ENCODE measurements around the gene ARHGEF39.
"Not testable (repeated sequence)": the region's sequence is repeated elsewhere in the genome, so short reads cannot be mapped to it uniquely, and the experiment has no call there.

Gene ARHGEF39

DNA sequence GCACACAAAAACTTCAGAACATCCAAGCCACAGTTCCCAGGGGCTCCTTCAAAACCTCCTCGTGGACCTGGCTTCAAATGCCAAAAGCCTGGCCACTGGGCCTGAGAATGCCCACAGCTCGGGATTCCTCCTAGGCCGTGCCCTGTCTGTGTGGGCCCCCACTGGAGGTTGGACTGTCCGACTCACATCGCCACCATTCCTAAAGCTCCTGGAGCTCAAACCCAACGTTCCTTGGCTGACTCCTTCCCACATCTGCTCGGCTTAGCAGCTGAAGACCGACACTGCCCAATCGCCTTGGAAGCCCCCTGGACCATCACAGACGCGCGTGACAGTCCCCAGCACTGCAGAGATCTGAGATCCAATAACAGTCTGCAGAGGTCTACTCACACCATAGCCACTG is 21.9 kb downstream of the ARHGEF39 start:
- H3K23ac ChIP-seq (ENCODE audit: low read length), result no peak overlapping the region
- H3K4ac ChIP-seq (ENCODE audit: low read depth, low read length), result no peak overlapping the region
- no peak overlapping the region for H3K4me2 ChIP-seq (ENCODE audit: low read length)
- H3K27ac ChIP-seq (ENCODE audit: low read depth, low read length), result no peak overlapping the region
- H4K8ac ChIP-seq (ENCODE audit: low read depth, low read length), result no peak overlapping the region
- no peak overlapping the region for H2BK120ac ChIP-seq (ENCODE audit: low read depth, low read length)
- H3K4me3 ChIP-seq (ENCODE audit: low read length), result no peak overlapping the region
- no peaks in the 10 kb centered on the region for H3K79me2 ChIP-seq (ENCODE audit: control insufficient read depth, insufficient read depth, low read length)
- no peaks in the 10 kb centered on the region for H3K79me1 ChIP-seq (ENCODE audit: low read length)
- no peak overlapping the region for H3K56ac ChIP-seq (ENCODE audit: low read length)
- no peak overlapping the region for H4K5ac ChIP-seq (ENCODE audit: low read length)
- no peak overlapping the region for H3K9ac ChIP-seq (ENCODE audit: low read length)
- no peak overlapping the region for H2AK5ac ChIP-seq (ENCODE audit: low read length)
- no peak overlapping the region for H2BK15ac ChIP-seq (replicated peaks; ENCODE audit: low read depth)
- no peak overlapping the region for H2BK5ac ChIP-seq (ENCODE audit: low read length)
- H3K18ac ChIP-seq (ENCODE audit: low read length), result no peak overlapping the region
- no peaks in the 10 kb centered on the region for H3K27me3 ChIP-seq (ENCODE audit: insufficient read depth, low read length, poor library complexity)
- WGBS (ENCODE audit: extremely low coverage, insufficient coverage, low lambda C conversion rate), result no CpG with 5 or more reads among the region's 12 CpGs
- no peaks in the 10 kb centered on the region for H3K36me3 ChIP-seq (ENCODE audit: control insufficient read depth, insufficient read depth, low read length)
- H3K4me1 ChIP-seq (ENCODE audit: control insufficient read depth, low read depth, low read length), result no peaks in the 10 kb centered on the region
- no peak for DNase-seq

DNA sequence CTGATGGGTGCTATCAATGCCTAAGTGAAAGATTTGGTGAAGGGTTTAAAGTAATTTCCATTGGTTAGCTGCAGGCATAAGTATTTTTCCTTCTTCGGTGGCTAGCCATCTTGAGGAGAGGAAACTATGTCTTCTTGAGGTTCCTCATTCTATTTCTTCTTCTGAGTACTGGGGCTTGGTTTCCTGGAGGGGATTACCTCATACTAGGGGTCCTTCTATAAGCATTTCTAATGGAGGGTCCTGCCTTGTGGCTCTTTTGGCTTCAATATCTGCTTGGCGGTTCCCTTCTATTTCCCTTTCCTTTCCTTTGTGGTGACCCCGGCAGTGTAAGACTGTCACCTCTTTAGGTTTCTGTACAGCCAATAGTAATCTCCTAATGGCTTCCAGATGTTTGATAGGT is 23.5 kb downstream of the ARHGEF39 start:
- not testable (repeated sequence) for H4K8ac ChIP-seq (ENCODE audit: low read depth, low read length); H2AK5ac ChIP-seq (ENCODE audit: low read length); H3K79me2 ChIP-seq (ENCODE audit: control insufficient read depth, insufficient read depth, low read length); H3K9ac ChIP-seq (ENCODE audit: low read length); H2BK15ac ChIP-seq (replicated peaks; ENCODE audit: low read depth); H3K23ac ChIP-seq (ENCODE audit: low read length); H3K18ac ChIP-seq (ENCODE audit: low read length); H3K4me2 ChIP-seq (ENCODE audit: low read length); H3K4me1 ChIP-seq (ENCODE audit: control insufficient read depth, low read depth, low read length); H3K36me3 ChIP-seq (ENCODE audit: control insufficient read depth, insufficient read depth, low read length); H3K79me1 ChIP-seq (ENCODE audit: low read length); H2BK120ac ChIP-seq (ENCODE audit: low read depth, low read length); DNase-seq; H3K4ac ChIP-seq (ENCODE audit: low read depth, low read length); H3K27ac ChIP-seq (ENCODE audit: low read depth, low read length); H2BK5ac ChIP-seq (ENCODE audit: low read length); H3K56ac ChIP-seq (ENCODE audit: low read length); H4K5ac ChIP-seq (ENCODE audit: low read length); H3K27me3 ChIP-seq (ENCODE audit: insufficient read depth, low read length, poor library complexity); H3K4me3 ChIP-seq (ENCODE audit: low read length)
- no CpG with 5 or more reads among the region's 3 CpGs for WGBS (ENCODE audit: extremely low coverage, insufficient coverage, low lambda C conversion rate)

DNA sequence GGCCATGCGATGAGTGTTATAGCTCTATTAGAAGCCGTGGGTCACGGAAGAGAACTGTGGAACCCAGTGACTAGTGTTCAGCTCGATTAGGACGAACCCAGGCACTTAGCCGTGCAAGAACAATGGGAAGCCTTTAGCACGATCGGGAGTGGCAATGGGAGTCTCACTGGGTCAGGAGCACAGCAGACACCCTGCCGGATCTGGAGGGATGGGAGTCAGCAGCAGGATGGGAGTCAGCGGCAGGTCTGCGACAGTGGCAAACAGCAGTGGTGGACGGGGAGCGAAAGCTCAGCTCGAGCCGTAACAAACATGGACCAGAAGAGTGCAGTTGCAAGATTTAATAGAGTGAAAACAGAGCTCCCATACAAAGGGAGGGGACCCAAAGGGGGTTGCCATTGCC is 24.6 kb downstream of the ARHGEF39 start:
- H2BK15ac ChIP-seq (replicated peaks; ENCODE audit: low read depth), result not testable (repeated sequence)
- WGBS (ENCODE audit: extremely low coverage, insufficient coverage, low lambda C conversion rate), result no CpG with 5 or more reads among the region's 15 CpGs

DNA sequence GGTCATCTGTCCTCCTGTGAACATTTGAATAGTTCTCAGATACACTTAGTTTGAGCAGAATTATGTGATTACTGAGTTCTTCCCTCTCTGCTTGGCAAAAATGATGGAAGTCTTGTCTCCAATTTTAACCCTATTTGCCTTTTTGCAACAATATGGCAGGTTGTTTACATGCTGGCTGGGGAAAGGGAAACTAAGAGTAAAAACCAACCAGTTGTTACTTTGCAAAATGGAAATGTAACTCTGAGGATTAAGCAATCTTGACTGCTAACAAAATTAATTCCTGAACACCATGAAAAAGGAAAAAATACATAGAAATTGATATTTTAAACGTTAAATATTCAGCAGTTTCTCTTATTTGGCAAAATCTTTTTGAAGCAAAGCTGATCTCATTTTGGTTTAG is 25.4 kb downstream of the ARHGEF39 start:
- H3K56ac ChIP-seq (ENCODE audit: low read length), result no peak overlapping the region
- no peak overlapping the region for H2BK120ac ChIP-seq (ENCODE audit: low read depth, low read length)
- H2BK5ac ChIP-seq (ENCODE audit: low read length), result no peak overlapping the region
- H3K79me2 ChIP-seq (ENCODE audit: control insufficient read depth, insufficient read depth, low read length), result no peaks in the 10 kb centered on the region
- H3K23ac ChIP-seq (ENCODE audit: low read length), result no peak overlapping the region
- no peak overlapping the region for H2BK15ac ChIP-seq (replicated peaks; ENCODE audit: low read depth)
- no peaks in the 10 kb centered on the region for H3K79me1 ChIP-seq (ENCODE audit: low read length)
- no peaks in the 10 kb centered on the region for H3K27me3 ChIP-seq (ENCODE audit: insufficient read depth, low read length, poor library complexity)
- H3K4me1 ChIP-seq (ENCODE audit: control insufficient read depth, low read depth, low read length), result no peaks in the 10 kb centered on the region
- H2AK5ac ChIP-seq (ENCODE audit: low read length), result no peak overlapping the region
- H3K4me3 ChIP-seq (ENCODE audit: low read length), result no peak overlapping the region
- no peaks in the 10 kb centered on the region for H3K36me3 ChIP-seq (ENCODE audit: control insufficient read depth, insufficient read depth, low read length)
- WGBS (ENCODE audit: extremely low coverage, insufficient coverage, low lambda C conversion rate), result no CpG with 5 or more reads among the region's 1 CpG
- H3K4ac ChIP-seq (ENCODE audit: low read depth, low read length), result no peak overlapping the region
- DNase-seq, result no peak
- no peak overlapping the region for H3K18ac ChIP-seq (ENCODE audit: low read length)
- no peak overlapping the region for H3K9ac ChIP-seq (ENCODE audit: low read length)
- no peak overlapping the region for H4K5ac ChIP-seq (ENCODE audit: low read length)
- no peak overlapping the region for H3K27ac ChIP-seq (ENCODE audit: low read depth, low read length)
- H3K4me2 ChIP-seq (ENCODE audit: low read length), result no peak overlapping the region
- no peak overlapping the region for H4K8ac ChIP-seq (ENCODE audit: low read depth, low read length)

More for the DNA sequence above, 24.6 kb downstream of the ARHGEF39 start:
- H3K36me3 ChIP-seq (ENCODE audit: control insufficient read depth, insufficient read depth, low read length); H4K8ac ChIP-seq (ENCODE audit: low read depth, low read length); H3K79me1 ChIP-seq (ENCODE audit: low read length); H4K5ac ChIP-seq (ENCODE audit: low read length); H3K4me3 ChIP-seq (ENCODE audit: low read length); DNase-seq; H3K9ac ChIP-seq (ENCODE audit: low read length); H3K23ac ChIP-seq (ENCODE audit: low read length); H2BK120ac ChIP-seq (ENCODE audit: low read depth, low read length); H3K4me1 ChIP-seq (ENCODE audit: control insufficient read depth, low read depth, low read length); H3K27me3 ChIP-seq (ENCODE audit: insufficient read depth, low read length, poor library complexity); H3K79me2 ChIP-seq (ENCODE audit: control insufficient read depth, insufficient read depth, low read length); H3K56ac ChIP-seq (ENCODE audit: low read length); H3K4me2 ChIP-seq (ENCODE audit: low read length); H3K27ac ChIP-seq (ENCODE audit: low read depth, low read length); H3K4ac ChIP-seq (ENCODE audit: low read depth, low read length); H3K18ac ChIP-seq (ENCODE audit: low read length); H2AK5ac ChIP-seq (ENCODE audit: low read length); H2BK5ac ChIP-seq (ENCODE audit: low read length): not testable (repeated sequence)

DNA sequence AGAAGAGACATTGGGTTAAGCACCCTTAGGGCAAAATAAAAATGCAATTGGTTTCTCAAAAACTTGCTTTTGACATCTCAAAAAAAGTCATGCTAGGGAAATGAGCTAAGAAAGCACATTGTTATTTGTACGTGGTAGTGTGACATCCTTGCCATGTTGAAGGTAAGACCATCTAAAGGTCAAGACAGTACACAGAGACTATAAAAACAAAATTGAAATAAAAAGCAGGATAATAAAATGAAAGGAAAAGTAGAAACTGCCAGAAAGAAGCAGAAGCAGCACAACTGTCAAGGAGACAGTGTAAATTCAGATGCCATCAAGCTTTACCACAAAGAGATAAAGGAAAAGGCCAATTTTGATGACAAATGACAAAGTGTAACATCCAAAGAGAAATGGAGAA is 25.8 kb downstream of the ARHGEF39 start:
- H3K27me3 ChIP-seq (ENCODE audit: insufficient read depth, low read length, poor library complexity); H4K8ac ChIP-seq (ENCODE audit: low read depth, low read length); H3K27ac ChIP-seq (ENCODE audit: low read depth, low read length); H4K5ac ChIP-seq (ENCODE audit: low read length); H3K36me3 ChIP-seq (ENCODE audit: control insufficient read depth, insufficient read depth, low read length); H3K23ac ChIP-seq (ENCODE audit: low read length); DNase-seq; H3K4me2 ChIP-seq (ENCODE audit: low read length); H2BK120ac ChIP-seq (ENCODE audit: low read depth, low read length); H3K4ac ChIP-seq (ENCODE audit: low read depth, low read length); H2BK15ac ChIP-seq (replicated peaks; ENCODE audit: low read depth); H3K4me3 ChIP-seq (ENCODE audit: low read length); H3K4me1 ChIP-seq (ENCODE audit: control insufficient read depth, low read depth, low read length); H3K79me1 ChIP-seq (ENCODE audit: low read length); H3K9ac ChIP-seq (ENCODE audit: low read length); H3K18ac ChIP-seq (ENCODE audit: low read length); H2AK5ac ChIP-seq (ENCODE audit: low read length); H2BK5ac ChIP-seq (ENCODE audit: low read length); H3K79me2 ChIP-seq (ENCODE audit: control insufficient read depth, insufficient read depth, low read length); H3K56ac ChIP-seq (ENCODE audit: low read length): not testable (repeated sequence)
- WGBS (ENCODE audit: extremely low coverage, insufficient coverage, low lambda C conversion rate), result no CpG with 5 or more reads among the region's 1 CpG

DNA sequence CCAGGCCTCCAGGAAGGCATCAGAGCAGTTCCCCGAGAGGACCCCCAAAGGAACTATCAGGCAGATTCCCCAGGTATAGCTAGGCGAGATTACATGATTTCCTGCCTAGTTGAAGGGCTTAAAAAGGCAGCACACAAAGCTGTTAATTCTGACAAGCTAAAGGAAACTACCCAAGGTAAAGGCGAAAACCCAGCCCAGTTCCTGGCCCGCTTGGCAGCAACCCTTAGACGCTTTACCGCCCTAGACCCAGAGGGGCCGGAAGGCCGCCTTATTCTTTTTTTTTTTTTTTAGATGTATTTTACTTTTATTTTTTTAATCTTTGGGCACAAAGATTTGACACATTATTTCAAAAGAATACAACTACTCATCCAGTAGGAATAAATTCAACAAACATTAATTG is 26.2 kb downstream of the ARHGEF39 start:
- H3K4me1 ChIP-seq (ENCODE audit: control insufficient read depth, low read depth, low read length); H4K8ac ChIP-seq (ENCODE audit: low read depth, low read length); H2BK15ac ChIP-seq (replicated peaks; ENCODE audit: low read depth); DNase-seq; H2BK5ac ChIP-seq (ENCODE audit: low read length); H3K56ac ChIP-seq (ENCODE audit: low read length); H3K79me2 ChIP-seq (ENCODE audit: control insufficient read depth, insufficient read depth, low read length); H2AK5ac ChIP-seq (ENCODE audit: low read length); H3K23ac ChIP-seq (ENCODE audit: low read length); H2BK120ac ChIP-seq (ENCODE audit: low read depth, low read length); H3K4me3 ChIP-seq (ENCODE audit: low read length); H3K18ac ChIP-seq (ENCODE audit: low read length); H3K27me3 ChIP-seq (ENCODE audit: insufficient read depth, low read length, poor library complexity); H3K9ac ChIP-seq (ENCODE audit: low read length); H3K4me2 ChIP-seq (ENCODE audit: low read length); H3K4ac ChIP-seq (ENCODE audit: low read depth, low read length); H3K36me3 ChIP-seq (ENCODE audit: control insufficient read depth, insufficient read depth, low read length); H4K5ac ChIP-seq (ENCODE audit: low read length); H3K79me1 ChIP-seq (ENCODE audit: low read length); H3K27ac ChIP-seq (ENCODE audit: low read depth, low read length): not testable (repeated sequence)
- no CpG with 5 or more reads among the region's 8 CpGs for WGBS (ENCODE audit: extremely low coverage, insufficient coverage, low lambda C conversion rate)
